Esophagus muscularis mucosa (tissue), 4 donors: Measurements from ENCODE around the gene PRKN. TPM values are rescaled to one million over a fixed set of nuclear protein-coding genes. Genes with fewer than 3 reads are reported as not detected.

ENCODE experiments used
- DNase-seq: peaks from one replicate; pipeline ENCODE4 v3.0.0-alpha.2; 2017; ENCODE audit errors: extremely low spot score
- H3K27ac ChIP-seq, 4 donors: fragments of 200-600 bp; sonication (generic); replicated peaks in 1 of 4; 1 replicate in 3 of 4; 2 replicates in 1 of 4; pipeline ENCODE4 v1.5.1; 2016 to 2019; ENCODE audit warnings: mild to moderate bottlenecking in 1 of 4
- H3K27me3 ChIP-seq, 4 donors: fragments of 200-600 bp; sonication (generic); one replicate each; pipeline versions ENCODE4 v1.5.1 to v1.6.0; 2016 to 2019
- H3K36me3 ChIP-seq, 4 donors: fragments of 200-600 bp; sonication (generic); one replicate each; pipeline ENCODE4 v1.5.1; 2016 to 2019
- H3K4me1 ChIP-seq, 4 donors: fragments of 200-600 bp; sonication (generic); one replicate each; pipeline ENCODE4 v1.5.1; 2016 to 2019
- H3K4me3 ChIP-seq, 4 donors: fragments of 200-600 bp; sonication (generic); 1 replicate in 2 of 4; 2 replicates in 2 of 4; pipeline ENCODE4 v1.5.1; 2016 to 2019; ENCODE audit warnings: mild to moderate bottlenecking in 4 of 4, moderate library complexity in 1 of 4
- H3K9me3 ChIP-seq, 4 donors: fragments of 200-600 bp; sonication (generic); 1 replicate in 3 of 4; 2 replicates in 1 of 4; pipeline ENCODE4 v1.5.1; 2016 to 2019
- EP300 ChIP-seq: sonication (generic); formaldehyde crosslinking; IDR thresholded peaks from one replicate; pipeline ENCODE4 v1.6.1; 2017; ENCODE audit warnings: antibody characterized with exemption
- POLR2A ChIP-seq: fragments of 450-650 bp; IDR thresholded peaks from one replicate; pipeline ENCODE4 v1.6.1; 2017; ENCODE audit warnings: antibody characterized with exemption, moderate library complexity, mild to moderate bottlenecking, low read depth
- POLR2AphosphoS5 ChIP-seq, 2 donors: sonication (generic); formaldehyde crosslinking; IDR thresholded peaks; one replicate each; pipeline ENCODE4 v1.6.1; 2017; ENCODE audit warnings: antibody characterized with exemption in 2 of 2
- WGBS: methylation state at CpG from one replicate; pipeline ENCODE4 v1.1.5; 2018; 5-methylcytosine and 5-hydroxymethylcytosine counted together
- intact Hi-C: fragments of 100-400 bp; cut with DNase I; formaldehyde crosslinking; loops from one replicate; pipeline ENCODE4 v1.15.1; 2023
- total RNA-seq, 4 donors: library from RNA; depleted of rRNA; stranded (reverse); fragments of >200 nt; gene quantifications; one replicate each; pipeline versions ENCODE4 v1.1.0 to v1.2.1, GENCODE V29; 2016
- TF ChIP-seq, protein P1 (sequence below), 3 experiments: fragments of 200-600 bp in 2 of 3; fragments of 450-650 bp in 1 of 3; sonication (generic) in 2 of 3; IDR thresholded peaks; one replicate each; pipeline ENCODE4 v1.5.1; 2017 to 2019; ENCODE audit warnings: antibody characterized with exemption in 3 of 3, mild to moderate bottlenecking in 2 of 3, moderate library complexity in 1 of 3

Gene PRKN
- total RNA-seq, 4 donors from 2014 or later, result 9.6 to 14.5 (median 10.8) TPM

DNA sequence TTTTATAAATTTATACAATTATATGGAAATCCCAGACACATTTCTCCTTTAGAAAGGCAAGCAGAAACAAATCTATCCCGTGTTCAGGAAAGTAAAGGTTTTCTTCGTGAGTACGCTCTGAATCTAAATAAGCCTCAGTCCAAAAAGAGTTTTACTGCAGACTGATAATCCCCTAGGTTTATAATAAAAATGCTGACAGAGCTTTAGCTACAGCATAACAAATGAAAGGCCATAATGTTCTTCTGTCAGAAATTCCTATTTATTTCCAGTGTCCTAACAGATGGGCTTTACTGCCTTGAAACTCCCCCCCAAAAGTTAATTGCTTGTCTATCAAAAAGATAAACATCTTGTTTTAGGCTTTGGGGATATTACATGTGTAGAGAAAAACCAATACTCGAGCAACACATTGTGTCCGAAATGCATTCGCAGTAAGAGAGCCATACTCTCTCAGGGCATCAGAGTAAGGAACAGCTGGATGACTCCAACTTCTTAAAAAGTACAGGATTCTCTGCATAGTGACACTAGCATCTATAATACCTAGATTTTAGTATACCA, 109.0 kb downstream of the PRKN start:
- intact Hi-C loops, result no loop called here
- Histone ChIP-seq H3K27ac (no peak overlapping the region), H3K9me3 (no peaks in the 10 kb centered on the region), H3K27me3 (no peaks in the 10 kb centered on the region), H3K4me1 (peaks cover 0 to 7% (median 2%) of the 10 kb centered on the region in 4 donors), H3K4me3 (no peak overlapping the region), H3K36me3 (no peaks in the 10 kb centered on the region)
- 81% methylated on average over 6 of the region's 6 CpGs for WGBS
- no peak for TF ChIP-seq EP300
- TF ChIP-seq POLR2A, result no peak
- TF ChIP-seq, protein P1, sequence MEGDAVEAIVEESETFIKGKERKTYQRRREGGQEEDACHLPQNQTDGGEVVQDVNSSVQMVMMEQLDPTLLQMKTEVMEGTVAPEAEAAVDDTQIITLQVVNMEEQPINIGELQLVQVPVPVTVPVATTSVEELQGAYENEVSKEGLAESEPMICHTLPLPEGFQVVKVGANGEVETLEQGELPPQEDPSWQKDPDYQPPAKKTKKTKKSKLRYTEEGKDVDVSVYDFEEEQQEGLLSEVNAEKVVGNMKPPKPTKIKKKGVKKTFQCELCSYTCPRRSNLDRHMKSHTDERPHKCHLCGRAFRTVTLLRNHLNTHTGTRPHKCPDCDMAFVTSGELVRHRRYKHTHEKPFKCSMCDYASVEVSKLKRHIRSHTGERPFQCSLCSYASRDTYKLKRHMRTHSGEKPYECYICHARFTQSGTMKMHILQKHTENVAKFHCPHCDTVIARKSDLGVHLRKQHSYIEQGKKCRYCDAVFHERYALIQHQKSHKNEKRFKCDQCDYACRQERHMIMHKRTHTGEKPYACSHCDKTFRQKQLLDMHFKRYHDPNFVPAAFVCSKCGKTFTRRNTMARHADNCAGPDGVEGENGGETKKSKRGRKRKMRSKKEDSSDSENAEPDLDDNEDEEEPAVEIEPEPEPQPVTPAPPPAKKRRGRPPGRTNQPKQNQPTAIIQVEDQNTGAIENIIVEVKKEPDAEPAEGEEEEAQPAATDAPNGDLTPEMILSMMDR (IDR thresholded peaks at IDR 0.05), result no peak
- TF ChIP-seq POLR2AphosphoS5 (IDR thresholded peaks at IDR 0.05), result no peak
- DNase-seq, result no peak

DNA sequence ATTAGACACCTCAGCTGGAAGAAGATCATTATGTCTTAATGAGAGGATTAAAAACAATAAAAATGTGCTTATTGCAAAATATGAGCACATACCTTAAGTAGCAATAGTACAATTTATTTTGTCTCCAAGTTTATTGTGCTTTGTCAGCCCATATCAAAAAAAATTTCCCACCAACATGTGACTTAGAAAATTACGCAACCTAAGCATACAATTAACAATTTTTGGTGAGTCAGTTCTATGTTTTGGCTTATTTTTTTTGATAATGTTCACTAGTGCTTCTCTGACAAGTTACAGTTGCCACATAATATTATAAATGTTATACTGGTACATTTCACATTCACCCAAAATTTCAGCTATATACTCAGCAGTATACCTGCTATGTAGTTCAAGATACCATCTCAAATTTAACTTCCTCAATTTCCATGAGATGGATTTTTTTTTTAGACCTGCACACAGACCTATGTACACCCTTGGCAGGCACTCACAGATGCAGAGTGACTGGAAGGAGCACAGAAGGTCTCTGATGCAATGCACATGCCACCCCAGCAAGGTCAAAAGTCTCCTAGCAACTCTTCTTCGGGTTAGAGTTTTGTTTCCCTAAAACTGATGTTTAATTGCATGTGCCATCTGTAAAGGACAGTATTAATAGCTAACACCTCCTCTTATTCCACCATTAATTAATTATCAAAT, 112.4 kb downstream of the PRKN start:
- Histone ChIP-seq H3K27me3 (no peaks in the 10 kb centered on the region), H3K9me3 (no peaks in the 10 kb centered on the region), H3K4me3 (no peak overlapping the region), H3K36me3 (no peaks in the 10 kb centered on the region), H3K4me1 (peaks cover 0 to 7% (median 0%) of the 10 kb centered on the region in 4 donors), H3K27ac (no peak overlapping the region)
- intact Hi-C loops, result no loop called here
- TF ChIP-seq POLR2A (no peak), EP300 (no peak), POLR2AphosphoS5 (IDR thresholded peaks at IDR 0.05) (no peak)
- TF ChIP-seq, protein P1 (IDR thresholded peaks at IDR 0.05), result no peak
- WGBS, result 67% methylated on average over 2 of the region's 2 CpGs
- no peak for DNase-seq

DNA sequence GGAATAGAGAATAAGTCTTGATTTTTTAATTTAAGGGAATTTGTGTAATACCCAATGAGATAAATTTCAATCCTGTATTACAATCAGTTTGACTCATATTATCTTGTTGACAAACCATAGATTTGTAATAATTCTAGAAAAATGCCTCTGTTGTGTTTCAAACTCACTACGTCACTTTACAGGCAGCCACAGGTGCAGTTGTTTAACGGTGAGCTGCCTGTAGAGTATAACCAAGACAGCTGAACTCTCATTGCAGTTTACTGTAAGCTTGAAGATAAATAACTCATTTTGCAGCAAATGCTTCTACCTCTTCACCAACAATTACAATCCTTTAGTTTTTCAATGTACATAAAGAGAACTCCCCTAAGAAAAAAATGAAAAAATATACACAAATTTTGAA, 114.3 kb downstream of the PRKN start:
- TF ChIP-seq EP300 (no peak), POLR2A (no peak), POLR2AphosphoS5 (IDR thresholded peaks at IDR 0.05) (no peak)
- TF ChIP-seq, protein P1 (IDR thresholded peaks at IDR 0.05), result no peak
- intact Hi-C loops, result no loop called here
- 79% methylated on average over 2 of the region's 2 CpGs for WGBS
- H3K4me3 ChIP-seq, result no peak overlapping the region
- no peak overlapping the region for H3K27ac ChIP-seq
- DNase-seq, result no peak
- no peaks in the 10 kb centered on the region for H3K9me3 ChIP-seq
- H3K4me1 ChIP-seq, result peaks cover 0 to 7% (median 0%) of the 10 kb centered on the region in 4 donors
- H3K36me3 ChIP-seq, result no peaks in the 10 kb centered on the region
- no peaks in the 10 kb centered on the region for H3K27me3 ChIP-seq

DNA sequence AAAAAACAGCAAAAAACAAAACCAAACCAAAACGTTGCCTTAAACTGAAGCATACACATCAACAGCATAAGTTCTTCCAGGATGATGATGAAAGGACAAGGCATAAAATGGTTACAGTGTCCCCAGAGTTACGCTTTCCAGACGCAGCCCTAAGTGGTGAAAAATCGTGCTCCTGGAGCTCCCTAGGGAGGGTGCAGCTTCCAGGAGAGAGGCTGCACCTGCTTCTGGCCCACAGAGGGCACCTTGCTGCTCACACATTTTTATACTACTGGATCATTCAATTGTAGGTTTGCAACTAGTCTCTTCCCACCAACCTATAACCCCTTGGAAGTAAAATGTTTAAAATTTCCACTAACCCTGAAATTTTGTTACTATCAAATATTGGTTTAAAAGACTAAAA, 115.0 kb downstream of the PRKN start:
- Histone ChIP-seq H3K27me3 (no peaks in the 10 kb centered on the region), H3K4me3 (no peak overlapping the region), H3K27ac (no peak overlapping the region), H3K4me1 (peaks cover 0 to 7% (median 0%) of the 10 kb centered on the region in 4 donors), H3K9me3 (no peaks in the 10 kb centered on the region), H3K36me3 (no peaks in the 10 kb centered on the region)
- 80% methylated on average over 4 of the region's 4 CpGs for WGBS
- TF ChIP-seq POLR2A (no peak), EP300 (no peak), POLR2AphosphoS5 (IDR thresholded peaks at IDR 0.05) (no peak)
- TF ChIP-seq, protein P1 (IDR thresholded peaks at IDR 0.05), result no peak
- no peak for DNase-seq
- intact Hi-C loops, result no loop called here

DNA sequence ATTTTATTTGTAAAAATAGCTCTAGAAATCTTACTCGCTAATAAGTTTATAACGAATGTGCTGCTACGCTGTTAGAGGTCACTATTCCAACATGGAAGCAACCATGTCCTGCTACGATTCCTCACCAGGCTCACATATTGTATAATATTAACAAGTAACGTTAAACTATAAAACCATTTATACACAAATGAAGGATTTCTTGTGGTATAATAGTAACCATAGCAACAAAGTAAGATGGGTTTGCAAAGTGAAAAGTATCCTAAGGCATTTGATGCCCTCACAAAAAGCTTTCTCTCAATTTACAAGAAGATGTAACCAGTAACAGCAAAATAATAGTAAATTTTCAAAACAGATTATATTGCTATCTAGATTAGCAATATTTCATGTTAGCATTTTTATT, 117.2 kb downstream of the PRKN start:
- intact Hi-C loops, result no loop called here
- Histone ChIP-seq H3K4me1 (peaks cover 0 to 4% (median 0%) of the 10 kb centered on the region in 4 donors), H3K9me3 (no peaks in the 10 kb centered on the region), H3K4me3 (no peak overlapping the region), H3K27me3 (no peaks in the 10 kb centered on the region), H3K27ac (no peak overlapping the region), H3K36me3 (no peaks in the 10 kb centered on the region)
- TF ChIP-seq POLR2AphosphoS5 (IDR thresholded peaks at IDR 0.05) (no peak), POLR2A (no peak), EP300 (no peak)
- TF ChIP-seq, protein P1 (IDR thresholded peaks at IDR 0.05), result no peak
- 93% methylated on average over 5 of the region's 5 CpGs for whole genome bisulfite sequencing
- DNase-seq, result no peak
